Suprapubic skin (tissue), 4 donors: ENCODE data around the gene ADAR.

ENCODE experiments used
- EP300 ChIP-seq: sonication (generic); formaldehyde crosslinking; IDR thresholded peaks from one replicate; pipeline ENCODE4 v1.6.1; 2017; ENCODE audit warnings: antibody characterized with exemption
- POLR2AphosphoS5 ChIP-seq, 3 donors: sonication (generic); formaldehyde crosslinking; IDR thresholded peaks; one replicate each; pipeline ENCODE4 v1.6.1; 2017; ENCODE audit warnings: antibody characterized with exemption in 3 of 3
- TF ChIP-seq, protein P1 (sequence below), 2 donors: fragments of 200-600 bp in 1 of 2; fragments of 450-650 bp in 1 of 2; sonication (generic) in 1 of 2; IDR thresholded peaks; one replicate each; pipeline ENCODE4 v1.5.1; 2016 to 2019; ENCODE audit warnings: antibody characterized with exemption in 2 of 2, mild to moderate bottlenecking in 1 of 2, moderate library complexity in 1 of 2

DNA sequence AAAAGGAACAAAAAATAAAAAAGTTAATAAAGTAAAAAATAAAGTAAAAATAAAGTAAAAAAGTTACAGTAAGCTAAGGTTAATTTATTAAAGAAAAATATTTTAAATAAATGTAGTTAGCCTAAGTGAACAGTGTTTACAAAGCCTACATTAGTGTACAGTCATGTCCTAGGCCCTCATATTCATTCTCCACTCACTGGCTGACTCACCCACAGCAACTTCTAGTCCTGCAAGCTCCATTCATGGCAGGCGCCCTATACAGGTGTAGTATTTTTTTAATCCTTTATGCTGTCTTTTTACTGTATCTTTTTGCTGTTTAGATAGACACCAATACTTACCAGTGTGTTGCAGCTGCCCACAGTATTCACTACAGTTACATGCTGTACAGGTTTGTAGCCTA, 12.4 kb downstream of the ADAR start:
- TF ChIP-seq, protein P1, sequence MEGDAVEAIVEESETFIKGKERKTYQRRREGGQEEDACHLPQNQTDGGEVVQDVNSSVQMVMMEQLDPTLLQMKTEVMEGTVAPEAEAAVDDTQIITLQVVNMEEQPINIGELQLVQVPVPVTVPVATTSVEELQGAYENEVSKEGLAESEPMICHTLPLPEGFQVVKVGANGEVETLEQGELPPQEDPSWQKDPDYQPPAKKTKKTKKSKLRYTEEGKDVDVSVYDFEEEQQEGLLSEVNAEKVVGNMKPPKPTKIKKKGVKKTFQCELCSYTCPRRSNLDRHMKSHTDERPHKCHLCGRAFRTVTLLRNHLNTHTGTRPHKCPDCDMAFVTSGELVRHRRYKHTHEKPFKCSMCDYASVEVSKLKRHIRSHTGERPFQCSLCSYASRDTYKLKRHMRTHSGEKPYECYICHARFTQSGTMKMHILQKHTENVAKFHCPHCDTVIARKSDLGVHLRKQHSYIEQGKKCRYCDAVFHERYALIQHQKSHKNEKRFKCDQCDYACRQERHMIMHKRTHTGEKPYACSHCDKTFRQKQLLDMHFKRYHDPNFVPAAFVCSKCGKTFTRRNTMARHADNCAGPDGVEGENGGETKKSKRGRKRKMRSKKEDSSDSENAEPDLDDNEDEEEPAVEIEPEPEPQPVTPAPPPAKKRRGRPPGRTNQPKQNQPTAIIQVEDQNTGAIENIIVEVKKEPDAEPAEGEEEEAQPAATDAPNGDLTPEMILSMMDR (IDR thresholded peaks at IDR 0.05), result no peak
- no peak for TF ChIP-seq POLR2AphosphoS5 (IDR thresholded peaks at IDR 0.05)
- TF ChIP-seq EP300, result no peak
